HG03558 (cell line): ENCODE results near the gene PRG3.
"Not testable (repeated sequence)": the region's sequence is repeated elsewhere in the genome, so short reads cannot be mapped to it uniquely, and the experiment has no call there.

Experiments used
- ATAC-seq: cut with Tn5 transposase; IDR thresholded peaks from one replicate; pipeline ENCODE4 v1.9.1; 2021; ENCODE audit warnings: moderate number of reproducible peaks; ENCODE audit not compliant: unreplicated experiment; ENCODE audit errors: extremely low read depth

The PRG3 gene

GRCh38 chr11:57409321-57410100 lies 28.6 kb upstream of the PRG3 start:
- no peak for ATAC-seq

GRCh38 chr11:57408771-57409170 lies 27.8 kb upstream of the PRG3 start:
- ATAC-seq = no peak

GRCh38 chr11:57407941-57408475 lies 27.1 kb upstream of the PRG3 start:
- no peak for ATAC-seq

- ATAC-seq = no peak
These were observed 26.3 kb upstream of the PRG3 start for GRCh38 chr11:57407010-57407920.

GRCh38 chr11:57406337-57406904 lies 25.5 kb upstream of the PRG3 start:
- ATAC-seq = peak; percentile 92

- ATAC-seq = no peak
These were observed 24.4 kb upstream of the PRG3 start for GRCh38 chr11:57405271-57405860.

- ATAC-seq = no peak
These were observed 22.8 kb upstream of the PRG3 start for GRCh38 chr11:57403802-57404147.

GRCh38 chr11:57403003-57403801 lies 22.3 kb upstream of the PRG3 start:
- ATAC-seq = not testable (repeated sequence)

- no peak for ATAC-seq
These were observed 21.4 kb upstream of the PRG3 start for GRCh38 chr11:57402188-57403002.

GRCh38 chr11:57399972-57400578 lies 19.1 kb upstream of the PRG3 start:
- ATAC-seq = no peak

GRCh38 chr11:57399221-57399620 lies 18.3 kb upstream of the PRG3 start:
- no peak for ATAC-seq

GRCh38 chr11:57397394-57397990 lies 16.5 kb upstream of the PRG3 start:
- no peak for ATAC-seq

GRCh38 chr11:57396744-57397143 lies 15.8 kb upstream of the PRG3 start:
- ATAC-seq = no peak

GRCh38 chr11:57395905-57396623 lies 15.1 kb upstream of the PRG3 start:
- no peak for ATAC-seq

- ATAC-seq = no peak
These were observed 13.4 kb upstream of the PRG3 start for GRCh38 chr11:57394203-57394965.

GRCh38 chr11:57392763-57393105 lies 11.8 kb upstream of the PRG3 start:
- no peak for ATAC-seq
